SU-DHL-6 (cell line): ENCODE measurements around the gene KRTCAP2.

Experiments used
- CTCF ChIP-seq: fragments of 200-600 bp; sonication (generic); IDR thresholded peaks from one replicate; pipeline ENCODE4 v1.5.1; 2017; ENCODE audit warnings: antibody characterized with exemption, mild to moderate bottlenecking, low read length, moderate library complexity; ENCODE audit not compliant: insufficient read depth, poor library complexity, severe bottlenecking
- EZH2phosphoT487 ChIP-seq: fragments of 200-600 bp; sonication (generic), shearing (Covaris generic); conservative IDR thresholded peaks from 2 replicates; pipeline ENCODE4 v1.6.1; 2018; ENCODE audit warnings: mild to moderate bottlenecking, antibody characterized with exemption, low read length, moderate library complexity, mixed read lengths

- TF ChIP-seq CTCF (no peak), EZH2phosphoT487 (no peak)
Measured at GRCh38 chr1:155205969-155206593, 33.0 kb upstream of the KRTCAP2 start.
